Choroid plexus epithelial cell (primary cell): ENCODE results near the gene PLEKHA4.
"Not testable (repeated sequence)": the region's sequence is repeated elsewhere in the genome, so short reads cannot be mapped to it uniquely, and the experiment has no call there.

ENCODE experiments used
- DNase-seq: peaks from one replicate; pipeline ENCODE4 v3.0.0-alpha.2; 2010; ENCODE audit warnings: low read depth
- H3K4me3 ChIP-seq: 2 replicates; pipeline ENCODE4 v1.5.1; 2011; ENCODE audit warnings: low read depth, mild to moderate bottlenecking, control low read depth, low read length, moderate library complexity
- CTCF ChIP-seq: conservative IDR thresholded peaks from 2 replicates; pipeline ENCODE4 v1.5.1; 2011; ENCODE audit warnings: low read depth, mild to moderate bottlenecking, control low read depth, inconsistent platforms, low read length, moderate library complexity

PLEKHA4 gene

GRCh38 chr19:48881741-48882657 is 13.6 kb upstream of the PLEKHA4 start:
- DNase-seq, result peak; percentile 23
- no peak overlapping the region for H3K4me3 ChIP-seq
- no peak for TF ChIP-seq CTCF

GRCh38 chr19:48879696-48880095 is 11.3 kb upstream of the PLEKHA4 start:
- not testable (repeated sequence) for H3K4me3 ChIP-seq, DNase-seq

GRCh38 chr19:48879025-48879637 is 10.7 kb upstream of the PLEKHA4 start:
- TF ChIP-seq CTCF, result no peak
- DNase-seq, result no peak
- H3K4me3 ChIP-seq, result no peak overlapping the region

- H3K4me3 ChIP-seq, result no peak overlapping the region
- DNase-seq, result peak; percentile 61
- no peak for TF ChIP-seq CTCF
Measured at GRCh38 chr19:48878196-48879024, 10.0 kb upstream of the PLEKHA4 start.

GRCh38 chr19:48877855-48878195 is 9.4 kb upstream of the PLEKHA4 start:
- H3K4me3 ChIP-seq, result no peak overlapping the region
- DNase-seq, result no peak
- TF ChIP-seq CTCF, result no peak

- peak; percentile 22 for DNase-seq
Measured at GRCh38 chr19:48876043-48876981, 7.9 kb upstream of the PLEKHA4 start.

GRCh38 chr19:48874303-48875135 is 6.1 kb upstream of the PLEKHA4 start:
- peak; percentile 44 for DNase-seq
- no peak for TF ChIP-seq CTCF
- H3K4me3 ChIP-seq, result peak overlapping the region; percentile 100

More at GRCh38 chr19:48876043-48876981, 7.9 kb upstream of the PLEKHA4 start:
- peak overlapping the region; percentile 100 for H3K4me3 ChIP-seq
